HG02943 (cell line): ENCODE data around the gene TSLP.
A peak's percentile ranks its signal among the peaks of the same experiment; 100 is the strongest.

Source experiments
- ATAC-seq: cut with Tn5 transposase; IDR thresholded peaks from one replicate; pipeline ENCODE4 v1.9.1; 2021; ENCODE audit warnings: mild to moderate bottlenecking, low read depth, moderate library complexity; ENCODE audit not compliant: unreplicated experiment

TSLP gene

GRCh38 chr5:111071413-111071812 lies at the start of gene TSLP:
TSS of gene TSLP (plus strand) at chr5:111071713. CDS start at chr5:111071891, 178 bp downstream.
- no peak for ATAC-seq

- ATAC-seq, result no peak
Observed at GRCh38 chr5:111022301-111022700, 49.2 kb upstream of the TSLP start.

GRCh38 chr5:111028865-111029264 lies 42.6 kb upstream of the TSLP start:
- no peak for ATAC-seq

- ATAC-seq, result no peak
Observed at GRCh38 chr5:111043712-111044506, 27.6 kb upstream of the TSLP start.

- ATAC-seq, result no peak
Observed at GRCh38 chr5:111058064-111058463, 13.4 kb upstream of the TSLP start.

GRCh38 chr5:111060169-111060568 lies 11.3 kb upstream of the TSLP start:
- no peak for ATAC-seq

GRCh38 chr5:111061618-111062017 lies 9.9 kb upstream of the TSLP start:
- no peak for ATAC-seq

GRCh38 chr5:111063709-111064322 lies 7.7 kb upstream of the TSLP start:
- no peak for ATAC-seq

- no peak for ATAC-seq
Observed at GRCh38 chr5:111066261-111066938, 5.1 kb upstream of the TSLP start.

GRCh38 chr5:111068213-111068612 lies 3.3 kb upstream of the TSLP start:
- ATAC-seq, result no peak

- ATAC-seq, result no peak
Observed at GRCh38 chr5:111069839-111070238, 1.7 kb upstream of the TSLP start.

GRCh38 chr5:111070272-111071134 lies 1.0 kb upstream of the TSLP start:
- ATAC-seq, result no peak

GRCh38 chr5:111072949-111073682 lies 1.6 kb downstream of the TSLP start:
- peak; percentile 74 for ATAC-seq

GRCh38 chr5:111074244-111074643 lies 2.7 kb downstream of the TSLP start:
- no peak for ATAC-seq

GRCh38 chr5:111075520-111075919 lies 4.0 kb downstream of the TSLP start:
- ATAC-seq, result no peak

GRCh38 chr5:111076091-111076490 lies 4.6 kb downstream of the TSLP start:
- ATAC-seq, result no peak

GRCh38 chr5:111077678-111078077 lies 6.2 kb downstream of the TSLP start:
- ATAC-seq, result no peak

- ATAC-seq, result no peak
Observed at GRCh38 chr5:111079846-111080245, 8.3 kb downstream of the TSLP start.

- ATAC-seq, result no peak
Observed at GRCh38 chr5:111083323-111083722, 11.8 kb downstream of the TSLP start.
